Esophagus mucosa (tissue), 1 donor: ENCODE results near the gene RPS24. TPM values are rescaled to one million over a fixed set of nuclear protein-coding genes. Genes with fewer than 3 reads are reported as not detected.

Experiments
- total RNA-seq: library from RNA; stranded (reverse); gene quantifications from one replicate; pipeline ENCODE4 v1.2.4, GENCODE V29; 2023
- donor health status: DM: yes; HTN: yes; CAD: no.

Gene RPS24
- total RNA-seq, 1 donor from 2014 or later = 1,500 TPM

Other genes with a start within 250 kb of the RPS24 start
- 37.9 TPM for gene DLG5, start 107.1 kb upstream of the RPS24 start, total RNA-seq
- 8.3 TPM for gene POLR3A, start 4.3 kb upstream of the RPS24 start, total RNA-seq